ENCODE data around the gene GIPC1. TPM values are rescaled to one million over a fixed set of nuclear protein-coding genes. Genes with fewer than 3 reads are reported as not detected.

Gene GIPC1
- total RNA-seq, 3 donors from 2014 or later = 199 to 374 (median 300) TPM

DNA sequence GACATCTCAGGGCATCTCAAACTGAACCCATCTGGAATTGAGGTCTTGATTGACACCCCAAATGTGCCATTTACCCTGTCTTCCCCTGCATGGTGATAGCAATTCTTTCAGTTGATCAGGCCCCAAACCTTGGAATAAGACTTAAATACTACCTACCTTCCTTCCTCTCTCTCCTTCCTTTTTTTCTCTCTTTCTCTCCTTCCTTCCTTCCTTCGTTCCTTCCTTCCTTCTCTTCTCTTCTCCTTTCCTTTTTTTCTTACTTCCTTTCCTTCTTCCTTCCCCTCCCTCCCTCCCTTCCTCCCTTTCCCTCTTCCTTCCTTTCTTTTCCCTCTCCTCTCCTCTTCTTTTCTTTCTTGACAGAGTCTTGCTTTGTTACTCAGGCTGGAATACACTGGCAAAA lies 7.4 kb upstream of the GIPC1 start:
- TF ChIP-seq CTCF (IDR thresholded peaks at IDR 0.05) = no peak
- ATAC-seq (no peak), DNase-seq (no peak)
- Histone ChIP-seq H3K9me3 (no peaks in the 10 kb centered on the region), H3K4me3 (no peak overlapping the region), H3K4me1 (ENCODE audit: low read depth) (peaks cover 17% of the 10 kb centered on the region), H3K36me3 (ENCODE audit: low read depth) (no peaks in the 10 kb centered on the region)
- intact Hi-C loops (cut with DNase I, micrococcal nuclease) = no loop called here

- no peak for TF ChIP-seq CTCF (IDR thresholded peaks at IDR 0.05)
- no peak for ATAC-seq
- H3K4me1 ChIP-seq (ENCODE audit: low read depth) = peaks cover 24% of the 10 kb centered on the region
- intact Hi-C loops (cut with DNase I, micrococcal nuclease) = no loop called here
- H3K9me3 ChIP-seq = no peaks in the 10 kb centered on the region
- DNase-seq = no peak
- H3K4me3 ChIP-seq = no peak overlapping the region
- no peaks in the 10 kb centered on the region for H3K36me3 ChIP-seq (ENCODE audit: low read depth)
Measured at GRCh38 chr19:14502334-14503092, 6.6 kb upstream of the GIPC1 start.

- no peak overlapping the region for H3K4me3 ChIP-seq
- H3K9me3 ChIP-seq = no peaks in the 10 kb centered on the region
- no peak for TF ChIP-seq CTCF (IDR thresholded peaks at IDR 0.05)
- DNase-seq (peak; percentile 78 to 83 (median 81)), ATAC-seq (peak; percentile 67)
- H3K36me3 ChIP-seq (ENCODE audit: low read depth) = no peaks in the 10 kb centered on the region
- intact Hi-C loops (cut with DNase I, micrococcal nuclease) = no loop called here
- H3K4me1 ChIP-seq (ENCODE audit: low read depth) = peaks cover 47% of the 10 kb centered on the region
Measured at GRCh38 chr19:14497228-14497921, 1.4 kb upstream of the GIPC1 start.

GRCh38 chr19:14496834-14497227 lies 904 bp upstream of the GIPC1 start:
- no peak for TF ChIP-seq CTCF (IDR thresholded peaks at IDR 0.05)
- Histone ChIP-seq H3K36me3 (ENCODE audit: low read depth) (no peaks in the 10 kb centered on the region), H3K9me3 (no peaks in the 10 kb centered on the region), H3K4me3 (no peak overlapping the region), H3K4me1 (ENCODE audit: low read depth) (peaks cover 50% of the 10 kb centered on the region)
- intact Hi-C loops (cut with DNase I, micrococcal nuclease) = no loop called here
- DNase-seq (no peak), ATAC-seq (peak; percentile 2)

- DNase-seq (peak in 1 of 3 donors; percentile 72), ATAC-seq (peak; percentile 0)
- Histone ChIP-seq H3K36me3 (ENCODE audit: low read depth) (no peaks in the 10 kb centered on the region), H3K9me3 (no peaks in the 10 kb centered on the region), H3K4me3 (peak overlapping the region; percentile 83), H3K4me1 (ENCODE audit: low read depth) (peaks cover 51% of the 10 kb centered on the region)
- no peak for TF ChIP-seq CTCF (IDR thresholded peaks at IDR 0.05)
- intact Hi-C loops (cut with DNase I, micrococcal nuclease) = no loop called here
Measured at GRCh38 chr19:14495672-14496028, 277 bp downstream of the GIPC1 start.

Data from mucosa of descending colon (tissue), 3 donors.